H1 (cell line): ENCODE data around the gene ITGB5. TPM values are rescaled to one million over a fixed set of nuclear protein-coding genes. Genes with fewer than 3 reads are reported as not detected.

ENCODE experiments used
- CTCF ChIA-PET: fragments of 300-600 bp; sonication (Branson Sonifier 250); formaldehyde crosslinking; loops from one replicate; lab custom pipeline; 2021; ENCODE audit not compliant: partially characterized antibody; lab: Charles Lee
- POLR2A ChIA-PET: fragments of 300-600 bp; sonication (Branson Sonifier 250); formaldehyde crosslinking; loops from one replicate; lab custom pipeline; 2021; ENCODE audit warnings: inconsistent platforms; ENCODE audit not compliant: partially characterized antibody; lab: Charles Lee
- DNase-seq, 2 experiments: peaks; one replicate each; pipeline versions ENCODE4 v3.0.0 to v3.0.0-alpha.2; 2010 to 2022; ENCODE audit warnings: low spot score in 2 of 2, low read depth in 1 of 2, mixed read lengths in 1 of 2
- FAIRE-seq: peaks from 2 replicates; lab custom pipeline; 2011; peaks lifted over from hg19 to GRCh38; lab: Jason Lieb, UNC
- H2AFZ ChIP-seq: 2 replicates; pipeline ENCODE4 v1.8.1; 2012; ENCODE audit warnings: low read length, inconsistent platforms
- H2AK5ac ChIP-seq: 2 replicates; pipeline ENCODE4 v1.6.1; 2013; ENCODE audit warnings: low read depth, low read length
- H2BK120ac ChIP-seq: replicated peaks from 2 replicates; pipeline ENCODE3; 2013; ENCODE audit warnings: low read depth, low read length, inconsistent platforms
- H2BK12ac ChIP-seq: 2 replicates; pipeline ENCODE4 v1.6.1; 2013; ENCODE audit warnings: low read depth, low read length
- H2BK15ac ChIP-seq: 2 replicates; pipeline ENCODE4 v1.6.1; 2013; ENCODE audit warnings: low read length
- H2BK20ac ChIP-seq: 2 replicates; pipeline ENCODE4 v1.6.1; 2013; ENCODE audit warnings: low read length
- H2BK5ac ChIP-seq: 2 replicates; pipeline ENCODE4 v1.6.1; 2013; ENCODE audit warnings: low read depth, low read length
- H3K14ac ChIP-seq: 2 replicates; pipeline ENCODE4 v1.6.1; 2013; ENCODE audit warnings: inconsistent platforms; ENCODE audit not compliant: insufficient read length
- H3K18ac ChIP-seq: 2 replicates; pipeline ENCODE4 v1.6.1; 2013; ENCODE audit warnings: low read length; ENCODE audit errors: extremely low read depth
- H3K23ac ChIP-seq: 2 replicates; pipeline ENCODE4 v1.6.1; 2013; ENCODE audit warnings: inconsistent platforms; ENCODE audit not compliant: insufficient read length
- H3K23me2 ChIP-seq: 2 replicates; pipeline ENCODE4 v1.6.1; 2013; ENCODE audit warnings: low read depth, low read length
- H3K27ac ChIP-seq: 2 replicates; pipeline ENCODE4 v1.6.1; 2011; ENCODE audit warnings: low read depth, low read length, inconsistent platforms
- H3K27me3 ChIP-seq, 4 experiments: replicated peaks in 1 of 4; 1 replicate in 1 of 4; 2 replicates in 3 of 4; pipeline versions ENCODE4 v1.6.1 to v1.8.1; 2011 to 2013; ENCODE audit warnings: low read length in 3 of 4, mild to moderate bottlenecking in 3 of 4, inconsistent platforms in 2 of 4, mixed read lengths in 2 of 4, moderate library complexity in 1 of 4; ENCODE audit not compliant: control insufficient read depth in 3 of 4, insufficient read depth in 3 of 4; ENCODE audit errors: extremely low read depth in 1 of 4
- H3K36me3 ChIP-seq, 4 experiments: 2 replicates each; pipeline versions ENCODE4 v1.6.1 to v1.8.1; 2011 to 2013; ENCODE audit warnings: mild to moderate bottlenecking in 4 of 4, low read length in 3 of 4, moderate library complexity in 2 of 4, control low read depth in 1 of 4, inconsistent platforms in 1 of 4; ENCODE audit not compliant: insufficient read depth in 4 of 4, control insufficient read depth in 2 of 4
- H3K4ac ChIP-seq: replicated peaks from 2 replicates; pipeline ENCODE3; 2013; ENCODE audit warnings: low read length, low read depth, mixed read lengths, inconsistent platforms; ENCODE audit not compliant: insufficient read length
- H3K4me1 ChIP-seq, 4 experiments: replicated peaks in 1 of 4; 1 replicate in 1 of 4; 2 replicates in 3 of 4; pipeline versions ENCODE4 v1.6.1 to v1.8.1; 2011 to 2013; ENCODE audit warnings: low read length in 3 of 4, inconsistent platforms in 2 of 4, mixed read lengths in 1 of 4; ENCODE audit not compliant: insufficient read depth in 4 of 4, control insufficient read depth in 3 of 4
- H3K4me2 ChIP-seq, 2 experiments: 2 replicates each; pipeline versions ENCODE4 v1.6.1 to v1.8.1; 2011 to 2013; ENCODE audit warnings: low read depth in 2 of 2, low read length in 2 of 2, control low read depth in 1 of 2, inconsistent platforms in 1 of 2, mild to moderate bottlenecking in 1 of 2; ENCODE audit not compliant: insufficient read depth in 1 of 2
- H3K4me3 ChIP-seq, 4 experiments: fragments of 200-600, 300-600 bp in 1 of 4; sonication (generic), shearing (Covaris generic), sonication (Bioruptor Twin) in 1 of 4; 2 replicates each; pipeline versions ENCODE4 v1.5.1 to v1.8.1; 2011 to 2016; ENCODE audit warnings: low read length in 4 of 4, low read depth in 3 of 4, control low read depth in 2 of 4, inconsistent platforms in 2 of 4, mild to moderate bottlenecking in 2 of 4, mixed read lengths in 1 of 4, moderate library complexity in 1 of 4; ENCODE audit not compliant: insufficient read depth in 2 of 4; ENCODE audit errors: extremely low read depth in 1 of 4
- H3K56ac ChIP-seq: replicated peaks from 2 replicates; pipeline ENCODE3; 2013; ENCODE audit warnings: low read depth, mild to moderate bottlenecking, mixed read lengths, low read length, inconsistent platforms; ENCODE audit not compliant: insufficient read length
- H3K79me1 ChIP-seq: 2 replicates; pipeline ENCODE4 v1.6.1; 2013; ENCODE audit warnings: low read depth, low read length, control low read depth
- H3K79me2 ChIP-seq, 2 experiments: 2 replicates each; pipeline versions ENCODE4 v1.6.1 to v1.8.1; 2012 to 2013; ENCODE audit warnings: low read length in 2 of 2, mild to moderate bottlenecking in 2 of 2, inconsistent platforms in 1 of 2; ENCODE audit not compliant: insufficient read depth in 2 of 2, control insufficient read depth in 1 of 2
- H3K9ac ChIP-seq, 4 experiments: replicated peaks in 1 of 4; 1 replicate in 1 of 4; 2 replicates in 3 of 4; pipeline versions ENCODE4 v1.6.1 to v1.8.1; 2011 to 2013; ENCODE audit warnings: low read depth in 3 of 4, low read length in 3 of 4, control low read depth in 2 of 4, mild to moderate bottlenecking in 2 of 4, moderate library complexity in 2 of 4, inconsistent platforms in 1 of 4; ENCODE audit errors: extremely low read depth in 1 of 4
- H3K9me3 ChIP-seq, 2 experiments: 2 replicates each; pipeline versions ENCODE4 v1.6.1 to v1.8.1; 2012 to 2013; ENCODE audit warnings: mild to moderate bottlenecking in 2 of 2, moderate library complexity in 2 of 2, control low read depth in 1 of 2, inconsistent platforms in 1 of 2, low read depth in 1 of 2, low read length in 1 of 2, mixed read lengths in 1 of 2; ENCODE audit not compliant: insufficient read depth in 2 of 2
- H4K20me1 ChIP-seq, 2 experiments: replicated peaks in 1 of 2; 2 replicates each; pipeline versions ENCODE3 to v1.8.1; 2011 to 2013; ENCODE audit warnings: inconsistent platforms in 2 of 2, low read length in 2 of 2, mild to moderate bottlenecking in 1 of 2; ENCODE audit not compliant: insufficient read depth in 2 of 2, control insufficient read depth in 1 of 2
- H4K5ac ChIP-seq: 2 replicates; pipeline ENCODE4 v1.6.1; 2013; ENCODE audit warnings: low read length, low read depth, mixed read lengths, inconsistent platforms; ENCODE audit not compliant: insufficient read length
- H4K8ac ChIP-seq: 2 replicates; pipeline ENCODE4 v1.8.0; 2013; ENCODE audit warnings: mild to moderate bottlenecking, moderate library complexity, low read length, inconsistent platforms; ENCODE audit not compliant: insufficient read depth; ENCODE audit errors: extremely low read depth
- H4K91ac ChIP-seq: replicated peaks from 2 replicates; pipeline ENCODE3; 2013; ENCODE audit warnings: low read length, mixed read lengths, inconsistent platforms; ENCODE audit not compliant: insufficient read length
- ASH2L ChIP-seq: fragments of 200-600, 300-600 bp; sonication (generic); IDR thresholded peaks from one replicate; pipeline ENCODE4 v1.7.1; 2017; ENCODE audit warnings: low read length
- CEBPB ChIP-seq: IDR thresholded peaks from 2 replicates; pipeline ENCODE4 v1.6.1; 2012; ENCODE audit warnings: low read depth, low read length
- CREB1 ChIP-seq: IDR thresholded peaks from 2 replicates; pipeline ENCODE4 v1.6.1; 2012; ENCODE audit warnings: inconsistent platforms
- GTF2F1 ChIP-seq: IDR thresholded peaks from 2 replicates; pipeline ENCODE4 v1.6.1; 2012; ENCODE audit warnings: low read depth, low read length, improper control_type of control experiment, borderline replicate concordance
- HDAC2 ChIP-seq, 2 experiments: fragments of 300-600 bp in 1 of 2; sonication (generic) in 1 of 2; IDR thresholded peaks; 2 replicates each; pipeline ENCODE4 v1.6.1; 2011 to 2012; ENCODE audit warnings: low read depth in 2 of 2, low read length in 2 of 2, mild to moderate bottlenecking in 2 of 2, moderate library complexity in 2 of 2, borderline replicate concordance in 1 of 2, inconsistent platforms in 1 of 2
- JUN ChIP-seq: IDR thresholded peaks from 2 replicates; pipeline ENCODE4 v1.6.1; 2011; ENCODE audit warnings: low read depth, mild to moderate bottlenecking, improper control_type of control experiment, low read length
- POLR2A ChIP-seq, 2 experiments: IDR thresholded peaks; 1 replicate in 1 of 2; 2 replicates in 1 of 2; pipeline ENCODE4 v1.6.1; 2011; ENCODE audit warnings: low read depth in 2 of 2, low read length in 2 of 2, mild to moderate bottlenecking in 2 of 2; ENCODE audit errors: control extremely low read depth in 1 of 2
- RFX5 ChIP-seq: IDR thresholded peaks from 2 replicates; pipeline ENCODE4 v1.6.1; 2011; ENCODE audit warnings: low read depth, low read length, improper control_type of control experiment, borderline replicate concordance
- RNF2 ChIP-seq: fragments of 200-900, 300-1000 bp; sonication (generic); IDR thresholded peaks from 2 replicates; pipeline ENCODE4 v1.7.1; 2016; ENCODE audit warnings: borderline replicate concordance, low read depth, mild to moderate bottlenecking, antibody characterized with exemption, low read length; ENCODE audit not compliant: poor library complexity, severe bottlenecking; ENCODE audit errors: missing control alignments
- SIX5 ChIP-seq: IDR thresholded peaks from 2 replicates; pipeline ENCODE4 v1.6.1; 2011; ENCODE audit warnings: mild to moderate bottlenecking, low read depth, low read length
- TAF7 ChIP-seq: optimal IDR thresholded peaks from 2 replicates; pipeline ENCODE3; 2011; ENCODE audit warnings: low read depth, mild to moderate bottlenecking, inconsistent platforms, low read length, moderate library complexity, borderline replicate concordance
- USF2 ChIP-seq: IDR thresholded peaks from 2 replicates; pipeline ENCODE4 v1.6.1; 2011; ENCODE audit warnings: low read length, improper control_type of control experiment
- WGBS, 2 experiments: shearing (Covaris generic) in 1 of 2; methylation state at CpG; one replicate each; pipeline versions ENCODE4 v1.1.6 to v1.1.7; 2013 to 2015; ENCODE audit warnings: low lambda C conversion rate in 2 of 2, mixed read lengths in 2 of 2, inconsistent platforms in 1 of 2, low coverage in 1 of 2, missing lambda C conversion rate in 1 of 2; ENCODE audit not compliant: insufficient replicate concordance in 2 of 2, insufficient coverage in 1 of 2, insufficient read length in 1 of 2; ENCODE audit errors: extremely low coverage in 1 of 2, missing lambda C conversion rate in 1 of 2; 5-methylcytosine and 5-hydroxymethylcytosine counted together
- polyA plus RNA-seq, 7 experiments: library from polyadenylated mRNA; depleted of rRNA in 3 of 7; stranded (reverse) in 5 of 7; unstranded in 2 of 7; fragments of >200 nt in 5 of 7; fragments of 200-250 nt in 2 of 7; gene quantifications; 1 replicate in 5 of 7; 2 replicates in 1 of 7; 4 replicates in 1 of 7; pipeline versions ENCODE4 v1.2.1 to v1.2.3, GENCODE V29; 2011 to 2013; ENCODE audit warnings: missing spikeins in 2 of 7, mixed read lengths in 2 of 7
- total RNA-seq: library from RNA; stranded (reverse); fragmentation: NEBNext Ultra II Directional; extraction: Animal tissue kit (Norgen Biotek cat#: 25700); gene quantifications from 2 replicates; pipeline ENCODE4 v1.2.1, GENCODE V29; 2021
- TF ChIP-seq, protein P1 (sequence below): IDR thresholded peaks from 2 replicates; pipeline ENCODE4 v1.6.1; 2012; ENCODE audit warnings: inconsistent platforms

The ITGB5 gene
- total and polyA plus RNA-seq, 2 of the 8 experiments (the other 6 are each of a cell fraction or from before 2014, with no cell fraction given): 101 to 268 TPM

- Histone ChIP-seq H3K9ac (no peak overlapping the region), H3K4me2 (no peak overlapping the region), H2AFZ (no peak overlapping the region), H2AK5ac (no peak overlapping the region), H2BK120ac (no peak overlapping the region), H3K27me3 (no peaks in the 10 kb centered on the region), H4K91ac (no peak overlapping the region), H3K4ac (no peak overlapping the region), H4K20me1 (peaks cover 0 to 3% of the 10 kb centered on the region in 2 experiments), H2BK15ac (no peak overlapping the region), H3K79me1 (peaks cover 2% of the 10 kb centered on the region; the same call in 1 of the 2 replicates), H2BK12ac (no peak overlapping the region), H3K56ac (no peak overlapping the region), H3K9me3 (no peaks in the 10 kb centered on the region), H3K14ac (no peak overlapping the region), H4K5ac (no peak overlapping the region), H3K79me2 (peaks cover 0 to 4% of the 10 kb centered on the region in 2 experiments; a peak in 1 of 4 replicates), H3K27ac (no peak overlapping the region), H3K36me3 (peaks cover 2 to 16% (median 8%) of the 10 kb centered on the region in 4 experiments), H2BK5ac (no peak overlapping the region), H3K23me2 (no peaks in the 10 kb centered on the region), H3K4me1 (peaks cover 2 to 6% (median 5%) of the 10 kb centered on the region in 4 experiments; a peak in 5 of 7 replicates), H4K8ac (no peak overlapping the region), H2BK20ac (no peak overlapping the region), H3K18ac (no peak overlapping the region), H3K23ac (no peak overlapping the region), H3K4me3 (no peak overlapping the region)
- no peak for DNase-seq
- FAIRE-seq: no peak
- POLR2A ChIA-PET: interaction anchor here (1.4 to 2.3 kb wide), 2 partner anchors 10 to 39 kb away, joined by 3 to 5 read pairs; no protein-coding TSS in a partner anchor
- 87% methylated on average over 6 of the region's 6 CpGs; no CpG with 5 or more reads in 1 of the 2 experiments for WGBS, 2 experiments
- CTCF ChIA-PET: interaction anchor here (0.8 to 1.8 kb wide), 8 partner anchors 9 to 82 kb away, joined by 3 to 4 read pairs (median 3); no protein-coding TSS in a partner anchor
- TF ChIP-seq RFX5: no peak
- TF ChIP-seq POLR2A (IDR thresholded peaks at IDR 0.05; ENCODE audit: control extremely low read depth in 1 of 2, low read depth in 2 of 2, low read length in 2 of 2): no peak
- TF ChIP-seq JUN: no peak
- no peak for TF ChIP-seq TAF7
- TF ChIP-seq RNF2: no peak
- no peak for TF ChIP-seq ASH2L
- no peak for TF ChIP-seq HDAC2 (IDR thresholded peaks at IDR 0.05; ENCODE audit: borderline replicate concordance in 1 of 2, low read depth in 2 of 2, low read length in 2 of 2)
- TF ChIP-seq CEBPB: no peak
- TF ChIP-seq CREB1: no peak
- TF ChIP-seq SIX5: no peak
- TF ChIP-seq, protein P1, sequence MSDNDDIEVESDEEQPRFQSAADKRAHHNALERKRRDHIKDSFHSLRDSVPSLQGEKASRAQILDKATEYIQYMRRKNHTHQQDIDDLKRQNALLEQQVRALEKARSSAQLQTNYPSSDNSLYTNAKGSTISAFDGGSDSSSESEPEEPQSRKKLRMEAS: no peak
- TF ChIP-seq GTF2F1: no peak
- TF ChIP-seq USF2: no peak
Measured at GRCh38 chr3:124850212-124850611, 37.0 kb downstream of the ITGB5 start.
